Endodermal cell (in vitro differentiated cells): ENCODE measurements around the gene RXFP1. TPM values are rescaled to one million over a fixed set of nuclear protein-coding genes. Genes with fewer than 3 reads are reported as not detected.
"Not testable (repeated sequence)": the region's sequence is repeated elsewhere in the genome, so short reads cannot be mapped to it uniquely, and the experiment has no call there.

Experiments
- DNase-seq: peaks from one replicate; pipeline ENCODE4 v3.0.0-alpha.2; 2017
- H3K27ac ChIP-seq: 2 replicates; pipeline ENCODE4 v1.5.1; 2013; ENCODE audit warnings: mild to moderate bottlenecking, low read depth, low read length, moderate library complexity
- H3K27me3 ChIP-seq: 2 replicates; pipeline ENCODE4 v1.6.1; 2013; ENCODE audit warnings: mild to moderate bottlenecking, low read length, moderate library complexity; ENCODE audit not compliant: insufficient read depth, control insufficient read depth, poor library complexity, severe bottlenecking
- H3K36me3 ChIP-seq: 2 replicates; pipeline ENCODE4 v1.7.0; 2013; ENCODE audit warnings: mild to moderate bottlenecking, low read length, moderate library complexity; ENCODE audit not compliant: control insufficient read depth, insufficient read depth
- H3K4me1 ChIP-seq: one replicate; pipeline ENCODE4 v1.7.0; 2013; ENCODE audit warnings: low read length; ENCODE audit not compliant: control insufficient read depth, insufficient read depth
- H3K4me3 ChIP-seq: 2 replicates; pipeline ENCODE4 v1.5.1; 2013; ENCODE audit warnings: mild to moderate bottlenecking, low read length, moderate library complexity
- H3K9ac ChIP-seq: 2 replicates; pipeline ENCODE4 v1.6.1; 2013; ENCODE audit warnings: mild to moderate bottlenecking, low read length, moderate library complexity; ENCODE audit not compliant: poor library complexity, severe bottlenecking; ENCODE audit errors: extremely low read depth
- H3K9me3 ChIP-seq: 2 replicates; pipeline ENCODE4 v1.6.1; 2013; ENCODE audit warnings: mild to moderate bottlenecking, low read length, moderate library complexity; ENCODE audit not compliant: control insufficient read depth
- H3K27ac Mint-ChIP-seq: 2 replicates; pipeline ENCODE4 v1.8.0; 2020; ENCODE audit warnings: mixed read lengths
- H3K27me3 Mint-ChIP-seq: 2 replicates; pipeline ENCODE4 v1.8.0; 2021; ENCODE audit warnings: mild to moderate bottlenecking, mixed read lengths; ENCODE audit not compliant: insufficient read depth
- H3K36me3 Mint-ChIP-seq: 2 replicates; pipeline ENCODE4 v1.8.0; 2020; ENCODE audit warnings: low read depth, mixed read lengths
- H3K4me1 Mint-ChIP-seq: 2 replicates; pipeline ENCODE4 v1.8.0; 2020; ENCODE audit warnings: mixed read lengths
- H3K4me3 Mint-ChIP-seq: 2 replicates; pipeline ENCODE4 v1.8.0; 2020; ENCODE audit warnings: mild to moderate bottlenecking, moderate library complexity, mixed read lengths
- H3K9me3 Mint-ChIP-seq: 2 replicates; pipeline ENCODE4 v1.8.0; 2020; ENCODE audit warnings: mild to moderate bottlenecking, mixed read lengths
- WGBS, 2 experiments: methylation state at CpG; one replicate each; pipeline versions ENCODE4 v1.1.5 to v1.1.7; 2013; ENCODE audit warnings: missing lambda C conversion rate in 2 of 2, mixed read lengths in 1 of 2; ENCODE audit not compliant: insufficient coverage in 1 of 2, insufficient read length in 1 of 2; 5-methylcytosine and 5-hydroxymethylcytosine counted together
- total RNA-seq, 2 donors: library from RNA; stranded (reverse); fragmentation: NEBNext Ultra II Directional in 1 of 2; extraction: Animal tissue kit (Norgen Biotek cat#: 25700) in 1 of 2; gene quantifications; 2 replicates in 1 of 2; 3 replicates in 1 of 2; pipeline ENCODE4 v1.2.1, GENCODE V29; 2021
- TF ChIP-seq, protein P1 (sequence below): fragments of 200-600 bp; sonication (generic); conservative IDR thresholded peaks from 2 replicates; pipeline ENCODE4 v1.5.0; 2021; ENCODE audit warnings: antibody characterized with exemption, mild to moderate bottlenecking

The RXFP1 gene
- total RNA-seq, 2 donors from 2014 or later, result not detected

DNA sequence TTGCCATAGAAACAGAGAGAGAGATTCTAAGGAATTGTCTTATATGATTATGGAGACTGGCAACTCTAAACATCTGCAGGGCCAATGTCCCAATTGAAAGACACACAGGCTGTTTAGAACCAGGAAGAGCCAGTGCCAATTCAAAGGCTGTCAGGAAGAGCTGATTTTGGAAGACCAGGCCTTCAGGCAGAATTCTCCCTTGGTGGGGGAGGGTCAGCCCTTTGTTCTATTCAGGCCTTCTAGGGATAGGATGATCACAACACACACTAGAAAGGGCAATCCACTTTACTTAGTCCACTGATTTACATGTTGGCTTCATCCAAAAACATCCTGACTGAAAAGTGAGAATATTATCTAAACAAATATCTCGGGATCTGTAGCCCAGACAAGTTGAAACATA, 134.8 kb downstream of the RXFP1 start:
- Histone ChIP-seq H3K4me1 (no peaks in the 10 kb centered on the region), H3K36me3 (no peaks in the 10 kb centered on the region), H3K27ac (no peak overlapping the region), H3K9me3 (no peaks in the 10 kb centered on the region), H3K9ac (no peak overlapping the region), H3K27me3 (no peaks in the 10 kb centered on the region), H3K4me3 (no peak overlapping the region)
- no peak overlapping the region for H3K27ac Mint-ChIP-seq
- WGBS, 2 experiments, result 71% methylated on average over 1 of the region's 1 CpG; no CpG with 5 or more reads in 1 of the 2 experiments
- TF ChIP-seq, protein P1, sequence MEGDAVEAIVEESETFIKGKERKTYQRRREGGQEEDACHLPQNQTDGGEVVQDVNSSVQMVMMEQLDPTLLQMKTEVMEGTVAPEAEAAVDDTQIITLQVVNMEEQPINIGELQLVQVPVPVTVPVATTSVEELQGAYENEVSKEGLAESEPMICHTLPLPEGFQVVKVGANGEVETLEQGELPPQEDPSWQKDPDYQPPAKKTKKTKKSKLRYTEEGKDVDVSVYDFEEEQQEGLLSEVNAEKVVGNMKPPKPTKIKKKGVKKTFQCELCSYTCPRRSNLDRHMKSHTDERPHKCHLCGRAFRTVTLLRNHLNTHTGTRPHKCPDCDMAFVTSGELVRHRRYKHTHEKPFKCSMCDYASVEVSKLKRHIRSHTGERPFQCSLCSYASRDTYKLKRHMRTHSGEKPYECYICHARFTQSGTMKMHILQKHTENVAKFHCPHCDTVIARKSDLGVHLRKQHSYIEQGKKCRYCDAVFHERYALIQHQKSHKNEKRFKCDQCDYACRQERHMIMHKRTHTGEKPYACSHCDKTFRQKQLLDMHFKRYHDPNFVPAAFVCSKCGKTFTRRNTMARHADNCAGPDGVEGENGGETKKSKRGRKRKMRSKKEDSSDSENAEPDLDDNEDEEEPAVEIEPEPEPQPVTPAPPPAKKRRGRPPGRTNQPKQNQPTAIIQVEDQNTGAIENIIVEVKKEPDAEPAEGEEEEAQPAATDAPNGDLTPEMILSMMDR, result no peak
- H3K4me3 Mint-ChIP-seq, result no peak overlapping the region
- H3K36me3 Mint-ChIP-seq, result no peaks in the 10 kb centered on the region
- H3K4me1 Mint-ChIP-seq, result peaks cover 10% of the 10 kb centered on the region
- peaks cover 2% of the 10 kb centered on the region for H3K9me3 Mint-ChIP-seq
- DNase-seq, result no peak
- peaks cover 6% of the 10 kb centered on the region for H3K27me3 Mint-ChIP-seq

DNA sequence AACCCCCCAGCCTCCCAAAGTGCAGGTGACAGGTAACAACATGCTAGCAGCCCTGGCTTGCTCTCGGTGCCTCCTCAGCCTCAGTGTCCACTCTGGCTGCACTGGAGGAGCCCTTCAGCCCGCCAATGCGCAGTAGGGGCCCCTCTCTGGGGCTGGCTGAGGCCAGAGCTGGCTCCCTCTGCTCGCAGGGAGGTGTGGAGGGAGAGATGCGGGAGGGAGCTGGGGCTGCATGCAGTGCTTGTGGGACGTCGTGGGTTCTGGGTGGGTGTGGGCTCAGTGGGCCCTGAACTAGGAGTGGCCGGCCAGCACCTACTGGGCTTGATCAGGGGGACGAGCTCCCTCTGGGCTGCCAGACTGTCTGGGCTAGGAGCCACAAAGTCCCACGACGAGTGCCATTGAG, 135.6 kb downstream of the RXFP1 start:
- peaks cover 10% of the 10 kb centered on the region for H3K4me1 Mint-ChIP-seq

DNA sequence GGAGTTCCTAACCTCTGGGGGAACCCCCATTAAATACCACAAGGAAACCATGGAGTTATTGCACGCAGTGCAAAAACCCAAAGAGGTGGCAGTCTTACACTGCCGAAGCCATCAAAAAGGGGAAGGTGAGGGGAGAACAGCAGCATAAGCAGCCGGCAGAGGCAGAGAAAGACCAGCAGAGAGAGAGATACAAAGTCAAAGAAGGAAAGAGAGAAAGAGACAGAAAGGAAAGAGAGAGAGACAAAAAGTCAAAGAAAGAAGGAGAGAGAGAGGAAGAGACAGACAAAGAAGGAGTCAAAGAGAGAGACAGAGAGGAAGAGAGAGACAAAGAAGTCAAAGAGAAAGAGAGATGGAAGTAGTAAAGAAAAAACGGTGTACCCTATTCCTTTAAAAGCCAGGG, 141.6 kb downstream of the RXFP1 start:
- H3K4me1 ChIP-seq, H3K27me3 Mint-ChIP-seq, H3K36me3 ChIP-seq, H3K27ac Mint-ChIP-seq, H3K27me3 ChIP-seq, H3K9me3 Mint-ChIP-seq, H3K9ac ChIP-seq, H3K4me3 Mint-ChIP-seq, DNase-seq, H3K4me3 ChIP-seq, H3K27ac ChIP-seq, H3K9me3 ChIP-seq: not testable (repeated sequence)
- Mint-ChIP-seq H3K4me1 (peaks cover 12% of the 10 kb centered on the region), H3K36me3 (peaks cover 15% of the 10 kb centered on the region)
- 69 to 90% methylated on average over 2 to 4 of the region's 4 CpGs for WGBS, 2 experiments

More for the DNA sequence above, 135.6 kb downstream of the RXFP1 start:
- no peaks in the 10 kb centered on the region for H3K36me3 Mint-ChIP-seq
- peaks cover 6% of the 10 kb centered on the region for H3K27me3 Mint-ChIP-seq
- H3K27ac ChIP-seq, result no peak overlapping the region
- no peak for DNase-seq
- 90 to 96% methylated on average over 6 to 11 of the region's 11 CpGs for WGBS, 2 experiments
- no peak overlapping the region for H3K4me3 Mint-ChIP-seq
- no peaks in the 10 kb centered on the region for H3K9me3 ChIP-seq
- H3K36me3 ChIP-seq, result no peaks in the 10 kb centered on the region
- H3K27me3 ChIP-seq, result no peaks in the 10 kb centered on the region
- TF ChIP-seq, protein P1, result no peak
- no peaks in the 10 kb centered on the region for H3K4me1 ChIP-seq
- H3K27ac Mint-ChIP-seq, result no peak overlapping the region
- no peak overlapping the region for H3K9ac ChIP-seq
- H3K4me3 ChIP-seq, result no peak overlapping the region
- peaks cover 2% of the 10 kb centered on the region for H3K9me3 Mint-ChIP-seq

DNA sequence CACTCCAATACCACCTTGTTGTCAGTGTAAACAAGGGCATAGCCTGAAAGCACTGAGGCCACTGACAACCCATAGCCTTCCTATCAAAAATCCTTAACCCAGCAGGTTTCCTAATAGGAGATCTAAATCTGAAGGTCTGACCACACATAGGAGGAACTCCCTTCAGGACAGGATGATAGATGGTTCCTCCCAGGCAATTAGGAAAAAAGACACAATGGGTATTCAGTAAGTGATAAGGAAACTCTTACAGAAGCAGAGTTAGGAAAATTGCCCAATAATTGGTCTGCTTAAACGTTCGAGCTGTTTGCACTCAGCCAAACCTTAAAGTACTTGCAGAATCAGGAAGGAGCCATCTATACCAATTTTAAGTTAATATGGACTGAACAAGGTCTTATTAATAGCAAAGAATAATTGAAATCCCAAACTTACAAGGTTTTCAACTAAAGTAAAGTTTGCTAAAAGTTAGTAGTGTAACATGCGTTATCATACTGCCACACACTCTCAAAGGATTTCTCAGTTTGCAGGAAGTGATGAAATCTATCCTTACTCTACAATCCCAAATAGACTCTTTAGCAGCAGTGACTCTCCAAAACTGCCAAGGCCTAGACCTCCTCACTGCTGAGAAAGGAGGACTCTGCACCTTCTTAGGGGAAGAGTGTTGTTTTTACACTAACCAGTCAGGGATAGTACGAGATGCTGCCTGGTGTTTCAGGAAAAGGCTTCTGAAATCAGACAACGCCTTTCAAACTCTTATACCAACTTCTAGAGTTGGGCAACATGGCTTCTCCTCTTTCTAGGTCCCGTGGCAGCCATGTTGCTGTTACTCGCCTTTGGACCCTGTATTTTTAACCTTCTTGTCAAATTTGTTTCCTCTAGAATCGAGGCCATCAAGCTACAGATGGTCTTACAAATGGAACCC, 142.3 kb downstream of the RXFP1 start:
- H3K4me3 ChIP-seq, H3K27me3 Mint-ChIP-seq, H3K4me1 ChIP-seq, H3K27me3 ChIP-seq, H3K9me3 Mint-ChIP-seq, H3K27ac ChIP-seq, H3K27ac Mint-ChIP-seq, H3K9me3 ChIP-seq, DNase-seq, H3K4me3 Mint-ChIP-seq, H3K9ac ChIP-seq: not testable (repeated sequence)
- peaks cover 15% of the 10 kb centered on the region for H3K36me3 Mint-ChIP-seq
- peaks cover 12% of the 10 kb centered on the region for H3K4me1 Mint-ChIP-seq
- WGBS, 2 experiments, result 90 to 93% methylated on average over 5 to 8 of the region's 8 CpGs
- peaks cover 16% of the 10 kb centered on the region for H3K36me3 ChIP-seq
